HL-60 (cell line): ENCODE results near the gene YKT6.

ENCODE experiments used
- DNase-seq, 2 experiments: peaks; one replicate each; pipeline ENCODE4 v3.0.0-alpha.2; 2010 to 2020; ENCODE audit warnings: low read depth in 1 of 2, low spot score in 1 of 2
- H3K27ac ChIP-seq: fragments of 250-450 bp; sonication (Bioruptor Pico); replicated peaks from 2 replicates; pipeline ENCODE4 v1.5.1; 2020; ENCODE audit warnings: mild to moderate bottlenecking, moderate library complexity
- H3K27me3 ChIP-seq: fragments of 250-450 bp; sonication (Bioruptor Pico); 2 replicates; pipeline ENCODE4 v1.5.1; 2021; ENCODE audit warnings: mild to moderate bottlenecking, moderate library complexity; ENCODE audit not compliant: insufficient read depth, poor library complexity, severe bottlenecking
- H3K4me3 ChIP-seq: replicated peaks from 2 replicates; pipeline ENCODE4 v1.5.1; 2011; ENCODE audit warnings: mild to moderate bottlenecking, control low read depth, low read length; ENCODE audit not compliant: insufficient read depth
- GABPA ChIP-seq: IDR thresholded peaks from 2 replicates; pipeline ENCODE4 v1.6.1; 2012; ENCODE audit warnings: low read depth
- POLR2AphosphoS5 ChIP-seq: IDR thresholded peaks from 2 replicates; pipeline ENCODE4 v1.6.1; 2012; ENCODE audit warnings: low read depth
- SPI1 ChIP-seq: IDR thresholded peaks from 2 replicates; pipeline ENCODE4 v1.6.1; 2012; ENCODE audit warnings: low read depth, mild to moderate bottlenecking, borderline replicate concordance
- TF ChIP-seq, protein P1 (sequence below): IDR thresholded peaks from one replicate; pipeline ENCODE4 v1.5.1; 2011; ENCODE audit warnings: low read length, control low read depth, inconsistent platforms; ENCODE audit not compliant: insufficient read depth
- TF ChIP-seq, protein P2 (sequence below): IDR thresholded peaks from 2 replicates; pipeline ENCODE4 v1.6.1; 2012; ENCODE audit warnings: low read depth; ENCODE audit not compliant: insufficient replicate concordance

The YKT6 gene

DNA sequence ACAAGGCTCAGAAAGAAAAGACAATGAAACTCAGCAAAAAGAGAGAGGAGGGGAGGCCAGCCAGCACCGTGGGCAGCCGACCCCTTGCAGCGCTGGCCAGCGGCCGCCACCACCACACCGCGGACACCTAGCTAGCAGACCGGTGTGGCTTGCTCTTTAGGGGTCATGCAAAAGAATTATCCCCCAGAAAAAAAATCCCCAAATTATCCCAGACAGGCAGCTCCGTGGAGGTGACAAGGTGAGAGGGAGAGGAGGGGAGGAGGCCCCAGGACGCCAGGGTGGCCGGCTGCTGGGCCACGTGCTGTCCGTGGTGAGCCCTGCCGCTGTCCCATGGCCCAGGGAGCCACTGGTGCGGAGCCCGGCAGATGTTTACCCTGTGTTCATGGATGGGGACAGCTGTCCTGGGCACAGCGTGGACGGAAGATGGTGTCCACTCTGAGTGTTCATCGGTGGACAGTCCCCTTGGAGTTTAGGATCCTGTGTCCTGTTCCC is 16.5 kb downstream of the YKT6 start:
- TF ChIP-seq, protein P1, sequence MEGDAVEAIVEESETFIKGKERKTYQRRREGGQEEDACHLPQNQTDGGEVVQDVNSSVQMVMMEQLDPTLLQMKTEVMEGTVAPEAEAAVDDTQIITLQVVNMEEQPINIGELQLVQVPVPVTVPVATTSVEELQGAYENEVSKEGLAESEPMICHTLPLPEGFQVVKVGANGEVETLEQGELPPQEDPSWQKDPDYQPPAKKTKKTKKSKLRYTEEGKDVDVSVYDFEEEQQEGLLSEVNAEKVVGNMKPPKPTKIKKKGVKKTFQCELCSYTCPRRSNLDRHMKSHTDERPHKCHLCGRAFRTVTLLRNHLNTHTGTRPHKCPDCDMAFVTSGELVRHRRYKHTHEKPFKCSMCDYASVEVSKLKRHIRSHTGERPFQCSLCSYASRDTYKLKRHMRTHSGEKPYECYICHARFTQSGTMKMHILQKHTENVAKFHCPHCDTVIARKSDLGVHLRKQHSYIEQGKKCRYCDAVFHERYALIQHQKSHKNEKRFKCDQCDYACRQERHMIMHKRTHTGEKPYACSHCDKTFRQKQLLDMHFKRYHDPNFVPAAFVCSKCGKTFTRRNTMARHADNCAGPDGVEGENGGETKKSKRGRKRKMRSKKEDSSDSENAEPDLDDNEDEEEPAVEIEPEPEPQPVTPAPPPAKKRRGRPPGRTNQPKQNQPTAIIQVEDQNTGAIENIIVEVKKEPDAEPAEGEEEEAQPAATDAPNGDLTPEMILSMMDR, result no peak
- no peak for TF ChIP-seq SPI1
- no peak for TF ChIP-seq POLR2AphosphoS5
- TF ChIP-seq GABPA, result no peak
- TF ChIP-seq, protein P2, sequence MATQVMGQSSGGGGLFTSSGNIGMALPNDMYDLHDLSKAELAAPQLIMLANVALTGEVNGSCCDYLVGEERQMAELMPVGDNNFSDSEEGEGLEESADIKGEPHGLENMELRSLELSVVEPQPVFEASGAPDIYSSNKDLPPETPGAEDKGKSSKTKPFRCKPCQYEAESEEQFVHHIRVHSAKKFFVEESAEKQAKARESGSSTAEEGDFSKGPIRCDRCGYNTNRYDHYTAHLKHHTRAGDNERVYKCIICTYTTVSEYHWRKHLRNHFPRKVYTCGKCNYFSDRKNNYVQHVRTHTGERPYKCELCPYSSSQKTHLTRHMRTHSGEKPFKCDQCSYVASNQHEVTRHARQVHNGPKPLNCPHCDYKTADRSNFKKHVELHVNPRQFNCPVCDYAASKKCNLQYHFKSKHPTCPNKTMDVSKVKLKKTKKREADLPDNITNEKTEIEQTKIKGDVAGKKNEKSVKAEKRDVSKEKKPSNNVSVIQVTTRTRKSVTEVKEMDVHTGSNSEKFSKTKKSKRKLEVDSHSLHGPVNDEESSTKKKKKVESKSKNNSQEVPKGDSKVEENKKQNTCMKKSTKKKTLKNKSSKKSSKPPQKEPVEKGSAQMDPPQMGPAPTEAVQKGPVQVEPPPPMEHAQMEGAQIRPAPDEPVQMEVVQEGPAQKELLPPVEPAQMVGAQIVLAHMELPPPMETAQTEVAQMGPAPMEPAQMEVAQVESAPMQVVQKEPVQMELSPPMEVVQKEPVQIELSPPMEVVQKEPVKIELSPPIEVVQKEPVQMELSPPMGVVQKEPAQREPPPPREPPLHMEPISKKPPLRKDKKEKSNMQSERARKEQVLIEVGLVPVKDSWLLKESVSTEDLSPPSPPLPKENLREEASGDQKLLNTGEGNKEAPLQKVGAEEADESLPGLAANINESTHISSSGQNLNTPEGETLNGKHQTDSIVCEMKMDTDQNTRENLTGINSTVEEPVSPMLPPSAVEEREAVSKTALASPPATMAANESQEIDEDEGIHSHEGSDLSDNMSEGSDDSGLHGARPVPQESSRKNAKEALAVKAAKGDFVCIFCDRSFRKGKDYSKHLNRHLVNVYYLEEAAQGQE, result no peak
- DNase-seq, result no peak
- Histone ChIP-seq H3K27me3 (no peaks in the 10 kb centered on the region), H3K4me3 (no peak overlapping the region), H3K27ac (no peak overlapping the region)

DNA sequence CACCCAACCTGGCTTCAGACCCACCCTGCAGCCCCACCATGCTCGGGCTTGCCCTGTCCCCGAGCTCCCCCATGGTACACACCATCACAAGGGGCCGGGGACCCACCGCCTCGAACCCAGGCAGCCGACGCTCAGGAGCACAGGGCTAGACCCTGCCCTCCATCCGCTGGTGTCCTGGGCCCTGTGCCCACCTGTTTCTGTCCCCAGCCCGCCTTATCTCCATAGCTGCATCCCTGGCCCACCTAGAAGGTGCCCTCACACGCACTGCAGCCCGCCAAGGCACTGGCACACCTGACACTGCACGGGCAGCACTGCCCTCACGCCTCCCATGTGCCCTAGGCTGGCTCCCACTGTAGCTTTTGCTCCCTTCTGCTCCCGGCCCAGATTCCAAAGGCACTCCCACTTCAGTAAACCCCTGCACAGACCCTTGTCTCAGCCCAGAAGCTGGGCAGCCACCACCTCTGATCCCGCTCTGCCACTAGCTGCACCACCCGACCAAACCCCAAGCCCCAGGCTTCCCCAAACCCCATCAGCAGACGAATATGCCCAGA is 17.1 kb downstream of the YKT6 start:
- no peaks in the 10 kb centered on the region for H3K27me3 ChIP-seq
- H3K27ac ChIP-seq, result no peak overlapping the region
- no peak overlapping the region for H3K4me3 ChIP-seq
- DNase-seq, result no peak
- TF ChIP-seq SPI1, result no peak
- TF ChIP-seq, protein P1, result no peak
- TF ChIP-seq, protein P2, result no peak
- no peak for TF ChIP-seq GABPA
- no peak for TF ChIP-seq POLR2AphosphoS5

DNA sequence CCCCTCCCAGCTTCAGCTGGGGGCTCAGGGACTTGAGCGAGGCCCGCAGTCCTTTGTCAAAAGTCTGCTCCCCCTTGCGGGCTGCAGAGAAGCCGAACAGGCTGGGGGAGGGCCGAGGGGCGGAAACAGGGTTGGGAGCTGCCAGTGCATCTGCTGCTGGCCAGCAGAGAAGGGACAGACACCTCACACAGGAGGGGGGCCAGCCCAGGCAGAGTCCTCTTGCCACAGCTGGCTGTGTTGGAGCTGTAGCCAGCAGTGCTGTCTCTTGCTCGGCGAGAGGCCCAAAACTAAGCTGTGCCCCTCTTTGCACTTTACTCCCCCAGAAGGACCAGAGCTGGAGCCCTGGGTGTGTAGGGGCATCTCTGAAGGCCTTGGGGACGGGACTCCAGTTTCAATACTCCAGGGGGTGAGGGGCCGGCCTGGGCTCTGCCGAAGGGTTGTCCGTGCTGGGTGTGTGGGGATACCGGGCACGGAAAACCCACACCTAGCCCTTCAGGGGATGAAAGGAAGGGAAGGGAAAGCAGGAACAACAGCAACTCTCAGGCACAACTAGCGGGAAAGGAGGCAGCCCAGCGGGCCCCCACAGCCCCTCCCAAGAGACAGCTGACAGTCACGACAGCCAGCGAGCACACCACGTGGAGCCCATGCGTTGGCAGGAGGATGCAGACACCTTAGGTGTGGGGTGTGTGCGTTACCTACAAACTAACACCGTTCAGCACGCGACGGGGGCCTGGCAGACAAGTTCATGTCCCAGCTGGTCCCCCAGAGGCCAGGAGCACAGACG is 17.8 kb downstream of the YKT6 start:
- DNase-seq, result no peak
- TF ChIP-seq SPI1 (no peak), GABPA (no peak), POLR2AphosphoS5 (no peak)
- TF ChIP-seq, protein P1, result no peak
- TF ChIP-seq, protein P2, result no peak
- Histone ChIP-seq H3K27ac (no peak overlapping the region), H3K27me3 (no peaks in the 10 kb centered on the region), H3K4me3 (no peak overlapping the region)
